HG03558 (cell line): ENCODE results near the gene CD70.
"Not testable (repeated sequence)": the region's sequence is repeated elsewhere in the genome, so short reads cannot be mapped to it uniquely, and the experiment has no call there.

Source experiments
- ATAC-seq: cut with Tn5 transposase; IDR thresholded peaks from one replicate; pipeline ENCODE4 v1.9.1; 2021; ENCODE audit warnings: moderate number of reproducible peaks; ENCODE audit not compliant: unreplicated experiment; ENCODE audit errors: extremely low read depth

The CD70 gene

DNA sequence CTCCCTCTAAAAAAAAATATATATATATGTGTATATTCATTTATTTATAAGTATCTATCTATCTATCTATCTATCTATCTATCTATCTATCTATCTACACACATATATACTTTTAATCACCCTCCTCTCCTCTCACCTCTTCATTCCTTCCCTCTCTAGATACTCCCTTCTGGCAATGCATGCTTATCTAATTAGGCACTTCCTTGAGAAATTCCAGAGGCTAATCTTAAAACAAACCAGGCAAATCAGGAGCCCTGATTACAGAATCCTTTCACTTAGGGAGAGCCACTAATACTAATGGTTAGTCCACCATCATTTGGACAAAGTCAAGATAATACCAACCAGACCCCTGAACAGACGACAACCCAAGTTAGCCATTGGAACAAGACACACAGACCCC lies 17.6 kb downstream of the CD70 start:
- no peak for ATAC-seq

GRCh38 chr19:6572217-6572616 lies 18.7 kb downstream of the CD70 start:
- ATAC-seq: no peak

DNA sequence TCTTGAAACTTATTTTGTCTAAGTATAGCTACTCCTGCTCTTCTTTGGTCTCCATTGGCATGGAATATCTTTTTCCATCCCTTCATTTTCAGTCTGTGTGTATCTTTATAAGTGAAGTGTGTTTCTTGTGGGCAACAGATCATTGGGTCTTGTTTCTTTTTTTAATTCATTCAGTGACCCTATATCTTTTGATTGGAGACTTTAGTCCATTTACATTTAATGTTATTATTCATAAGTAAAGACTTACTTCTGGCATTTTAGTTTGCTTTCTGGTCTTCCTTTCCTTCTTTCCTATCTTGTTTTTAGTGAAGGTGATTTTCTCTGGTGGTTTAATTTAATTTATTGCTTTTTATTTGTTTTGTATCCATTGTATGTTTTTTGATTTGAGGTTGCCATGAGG lies 19.8 kb downstream of the CD70 start:
- ATAC-seq: no peak

DNA sequence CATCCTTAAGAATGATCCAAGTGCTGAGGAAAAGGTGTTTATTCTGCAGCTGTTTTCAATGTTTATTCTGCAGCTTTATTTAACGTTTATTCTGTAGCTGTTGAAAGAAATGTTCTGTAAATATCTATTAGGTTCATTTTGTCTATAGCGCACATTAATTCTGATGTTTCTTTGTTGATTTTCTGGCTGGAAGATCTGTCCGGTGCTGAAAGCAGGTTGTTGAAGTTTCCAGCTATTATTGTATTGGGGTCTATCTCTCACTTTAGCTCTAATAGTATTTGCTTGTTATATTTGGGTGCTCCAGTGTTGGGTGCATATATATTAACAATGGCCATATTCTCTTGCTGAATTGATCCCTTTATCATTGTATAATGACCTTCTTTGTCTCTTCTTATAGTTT lies 20.2 kb downstream of the CD70 start:
- ATAC-seq: no peak

GRCh38 chr19:6568816-6569215 lies 22.1 kb downstream of the CD70 start:
- no peak for ATAC-seq

GRCh38 chr19:6568010-6568526 lies 22.9 kb downstream of the CD70 start:
- ATAC-seq: no peak

DNA sequence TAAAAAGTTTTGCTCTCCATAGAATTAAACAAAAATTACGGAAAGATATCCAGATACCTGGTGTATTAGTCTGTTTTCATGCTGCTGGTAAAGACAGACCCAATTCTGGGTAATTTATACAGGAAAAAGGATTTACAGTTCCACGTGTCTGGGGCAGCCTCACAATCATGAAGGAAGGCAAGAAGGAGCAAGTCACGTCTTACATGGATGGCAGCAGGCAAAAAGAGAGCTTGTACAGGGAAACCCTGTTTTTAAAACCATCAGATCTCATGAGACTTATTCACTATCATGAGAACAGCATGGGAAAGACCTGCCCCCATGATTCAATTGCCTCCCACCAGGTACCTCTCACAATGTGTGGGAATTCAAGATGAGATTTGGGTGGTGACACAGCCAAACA lies 24.2 kb downstream of the CD70 start:
- ATAC-seq: not testable (repeated sequence)

GRCh38 chr19:6564393-6564792 lies 26.6 kb downstream of the CD70 start:
- ATAC-seq: no peak

- not testable (repeated sequence) for ATAC-seq
Measured at GRCh38 chr19:6562437-6562836, 28.5 kb downstream of the CD70 start.

- no peak for ATAC-seq
Measured at GRCh38 chr19:6556480-6557195, 34.3 kb downstream of the CD70 start.

DNA sequence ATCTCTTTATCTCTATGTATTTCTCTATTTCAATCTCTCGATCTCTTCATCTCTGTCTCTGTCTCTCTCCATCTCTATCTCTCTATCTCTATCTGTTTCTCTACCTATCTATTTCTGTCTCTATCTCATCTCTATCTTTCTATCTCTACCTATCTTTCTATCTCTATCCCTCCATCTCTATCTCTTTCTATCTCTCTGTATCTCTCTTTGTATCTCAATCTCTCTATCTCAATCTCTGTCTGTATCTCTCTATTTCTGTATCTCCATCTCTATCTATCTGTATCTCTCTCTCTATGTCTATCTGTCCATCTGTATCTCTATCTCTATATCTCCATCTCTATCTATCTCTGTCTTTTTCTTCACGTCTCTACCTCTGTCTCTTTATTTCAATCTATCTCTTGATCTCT lies 34.9 kb downstream of the CD70 start:
- no peak for ATAC-seq

DNA sequence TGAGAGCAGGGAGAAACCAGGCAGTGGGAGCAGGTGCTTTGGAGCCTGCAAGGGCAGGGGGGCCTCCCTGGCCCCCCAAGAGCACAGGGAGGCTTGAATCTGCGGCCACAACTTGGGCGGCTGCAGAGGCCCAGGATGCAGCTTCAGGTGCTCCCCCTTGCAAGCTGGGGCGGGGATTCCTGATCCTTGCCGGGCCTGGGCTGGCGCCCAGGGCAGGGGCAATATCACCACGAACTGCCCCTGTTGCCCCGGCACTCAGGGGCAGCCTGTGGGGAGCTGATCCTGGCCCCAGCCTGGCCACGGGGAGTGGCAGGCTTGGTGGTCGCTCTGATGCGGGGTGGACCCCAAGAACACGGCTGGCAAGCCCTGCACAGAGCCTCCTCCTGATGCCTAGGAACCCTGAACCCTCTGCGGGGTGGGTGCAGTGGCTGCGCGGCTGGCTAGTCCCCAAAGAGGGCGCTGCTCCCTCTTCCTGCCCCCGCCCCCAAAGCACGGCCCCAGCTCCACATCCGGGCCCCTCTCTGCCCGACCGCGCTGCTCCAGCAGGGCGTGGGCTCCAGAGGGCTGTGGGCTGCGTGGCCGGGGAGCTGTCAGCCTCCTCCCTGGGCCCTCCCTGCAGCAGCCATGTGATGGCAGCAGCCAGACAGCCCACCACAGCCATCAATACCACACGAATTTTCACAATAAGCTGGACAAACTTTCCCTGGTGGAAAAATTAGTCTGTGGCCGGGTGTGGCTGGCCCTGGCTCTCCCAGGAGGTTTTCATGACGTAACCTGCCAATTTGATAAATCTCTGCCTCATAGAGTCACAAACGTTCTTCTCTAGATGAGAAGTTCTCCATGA lies 39.1 kb downstream of the CD70 start:
- ATAC-seq: no peak

GRCh38 chr19:6551091-6551490 lies 39.9 kb downstream of the CD70 start:
- ATAC-seq: no peak

- not testable (repeated sequence) for ATAC-seq
Measured at GRCh38 chr19:6550679-6551078, 40.3 kb downstream of the CD70 start.

GRCh38 chr19:6543866-6544347 lies 47.0 kb downstream of the CD70 start:
- no peak for ATAC-seq

DNA sequence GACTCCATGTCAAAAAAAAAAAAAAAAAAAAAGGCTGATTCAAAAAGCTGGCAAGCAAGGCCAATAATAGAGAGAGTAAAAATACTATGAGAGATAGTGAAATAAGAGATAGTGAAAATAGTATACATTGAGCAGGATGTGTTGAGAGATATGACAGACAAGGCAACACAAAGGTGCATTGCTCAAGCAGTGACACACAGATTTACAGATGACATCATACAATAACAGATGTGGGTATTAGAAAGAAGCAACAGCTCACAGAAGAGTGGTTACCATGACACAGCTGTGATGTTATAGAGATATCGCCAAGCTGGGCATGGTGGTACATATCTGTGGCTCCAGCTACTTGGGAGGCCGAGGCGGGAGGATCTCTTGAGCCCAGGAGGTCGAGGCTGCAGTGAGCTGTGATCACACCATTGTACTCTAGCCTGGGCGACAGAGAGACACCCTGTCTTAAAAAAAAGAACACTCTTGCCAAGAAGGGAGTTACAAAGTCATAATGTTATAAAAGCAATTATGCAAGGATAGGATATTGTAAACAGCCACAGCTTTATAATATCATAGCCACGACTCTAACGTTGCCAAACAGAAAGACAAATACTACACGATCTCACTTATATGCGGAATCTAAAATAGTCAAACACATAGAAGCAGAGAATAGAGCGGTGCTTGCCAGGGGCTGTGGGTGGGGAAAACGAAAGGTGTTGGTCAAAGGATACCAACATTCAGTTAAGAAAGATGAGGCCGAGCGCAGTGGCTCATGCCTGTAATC lies 49.8 kb downstream of the CD70 start:
- ATAC-seq: no peak

- ATAC-seq: no peak
Measured at GRCh38 chr19:6539514-6539913, 51.4 kb downstream of the CD70 start.
